KMS-11 (cell line): ENCODE measurements around the gene KRT38.

Experiments
- H2AFZ ChIP-seq: fragments of 200-600 bp; sonication (generic); 2 replicates; pipeline ENCODE4 v1.6.1; 2016; ENCODE audit warnings: antibody characterized with exemption, mixed run types, low read depth
- H3K27ac ChIP-seq: fragments of 200-600 bp; sonication (generic); 2 replicates; pipeline ENCODE4 v1.6.1; 2016; ENCODE audit warnings: mild to moderate bottlenecking, mixed run types
- H3K27me3 ChIP-seq: fragments of 200-600 bp; sonication (generic); 2 replicates; pipeline ENCODE4 v1.6.1; 2017; ENCODE audit warnings: mild to moderate bottlenecking, low read depth, mixed run types, moderate library complexity; ENCODE audit not compliant: insufficient read depth
- H3K36me3 ChIP-seq: fragments of 200-600 bp; sonication (generic); 2 replicates; pipeline ENCODE4 v1.6.1; 2017; ENCODE audit warnings: mild to moderate bottlenecking, mixed run types; ENCODE audit not compliant: insufficient read depth
- H3K4me1 ChIP-seq: fragments of 200-600 bp; sonication (generic); 2 replicates; pipeline ENCODE4 v1.6.1; 2016; ENCODE audit warnings: mild to moderate bottlenecking, low read depth, mixed run types; ENCODE audit not compliant: poor library complexity, severe bottlenecking
- H3K4me2 ChIP-seq: fragments of 200-600 bp; sonication (generic); 2 replicates; pipeline ENCODE4 v1.7.0; 2016; ENCODE audit warnings: mild to moderate bottlenecking, mixed run types
- H3K4me3 ChIP-seq: fragments of 200-600 bp; sonication (generic); IDR thresholded peaks from 2 replicates; pipeline ENCODE4 v1.6.1; 2017; ENCODE audit warnings: low read depth, low read length, mixed read lengths; ENCODE audit not compliant: insufficient read depth
- H3K79me2 ChIP-seq: fragments of 200-600 bp; sonication (generic); 2 replicates; pipeline ENCODE4 v1.6.1; 2016; ENCODE audit warnings: low read depth, mixed run types; ENCODE audit not compliant: insufficient read depth
- H3K9ac ChIP-seq: fragments of 200-600 bp; sonication (generic); 2 replicates; pipeline ENCODE4 v1.6.1; 2016; ENCODE audit warnings: mild to moderate bottlenecking, mixed run types
- H4K20me1 ChIP-seq: fragments of 200-600 bp; sonication (generic); 2 replicates; pipeline ENCODE4 v1.6.1; 2016; ENCODE audit warnings: mild to moderate bottlenecking, mixed run types; ENCODE audit not compliant: insufficient read depth
- TF ChIP-seq, protein P1 (sequence below): fragments of 200-600 bp; sonication (generic); conservative IDR thresholded peaks from 2 replicates; pipeline ENCODE4 v1.6.1; 2017; ENCODE audit warnings: low read depth, mild to moderate bottlenecking, antibody characterized with exemption, low read length, moderate library complexity, mixed read lengths

KRT38 gene

DNA sequence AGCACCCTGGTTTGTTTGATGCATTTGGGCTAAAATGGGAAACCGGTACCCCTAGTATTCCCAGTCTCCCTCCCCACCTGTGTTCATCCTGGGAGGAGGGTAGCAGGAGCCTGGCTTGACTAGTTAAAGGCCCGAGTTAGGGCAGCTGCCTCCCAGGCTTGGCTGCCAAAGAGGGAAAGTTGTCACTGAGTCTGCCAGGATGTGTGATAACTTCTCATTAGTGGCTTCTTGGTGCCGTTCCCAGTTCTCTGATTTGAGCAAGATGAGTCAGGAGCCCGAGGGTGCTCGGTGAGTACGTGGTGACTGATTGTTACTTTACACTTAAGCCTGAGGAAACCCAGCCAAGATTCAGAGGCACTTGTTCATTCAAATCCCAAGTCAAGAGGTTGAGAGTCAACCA lies 23.9 kb upstream of the KRT38 start:
- Histone ChIP-seq H3K27ac (no peak overlapping the region), H2AFZ (no peak overlapping the region), H3K36me3 (no peaks in the 10 kb centered on the region), H3K27me3 (no peaks in the 10 kb centered on the region), H3K4me3 (no peak overlapping the region), H4K20me1 (no peaks in the 10 kb centered on the region), H3K9ac (no peak overlapping the region), H3K4me1 (no peaks in the 10 kb centered on the region), H3K79me2 (no peaks in the 10 kb centered on the region), H3K4me2 (no peak overlapping the region)
- TF ChIP-seq, protein P1, sequence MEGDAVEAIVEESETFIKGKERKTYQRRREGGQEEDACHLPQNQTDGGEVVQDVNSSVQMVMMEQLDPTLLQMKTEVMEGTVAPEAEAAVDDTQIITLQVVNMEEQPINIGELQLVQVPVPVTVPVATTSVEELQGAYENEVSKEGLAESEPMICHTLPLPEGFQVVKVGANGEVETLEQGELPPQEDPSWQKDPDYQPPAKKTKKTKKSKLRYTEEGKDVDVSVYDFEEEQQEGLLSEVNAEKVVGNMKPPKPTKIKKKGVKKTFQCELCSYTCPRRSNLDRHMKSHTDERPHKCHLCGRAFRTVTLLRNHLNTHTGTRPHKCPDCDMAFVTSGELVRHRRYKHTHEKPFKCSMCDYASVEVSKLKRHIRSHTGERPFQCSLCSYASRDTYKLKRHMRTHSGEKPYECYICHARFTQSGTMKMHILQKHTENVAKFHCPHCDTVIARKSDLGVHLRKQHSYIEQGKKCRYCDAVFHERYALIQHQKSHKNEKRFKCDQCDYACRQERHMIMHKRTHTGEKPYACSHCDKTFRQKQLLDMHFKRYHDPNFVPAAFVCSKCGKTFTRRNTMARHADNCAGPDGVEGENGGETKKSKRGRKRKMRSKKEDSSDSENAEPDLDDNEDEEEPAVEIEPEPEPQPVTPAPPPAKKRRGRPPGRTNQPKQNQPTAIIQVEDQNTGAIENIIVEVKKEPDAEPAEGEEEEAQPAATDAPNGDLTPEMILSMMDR, result no peak

DNA sequence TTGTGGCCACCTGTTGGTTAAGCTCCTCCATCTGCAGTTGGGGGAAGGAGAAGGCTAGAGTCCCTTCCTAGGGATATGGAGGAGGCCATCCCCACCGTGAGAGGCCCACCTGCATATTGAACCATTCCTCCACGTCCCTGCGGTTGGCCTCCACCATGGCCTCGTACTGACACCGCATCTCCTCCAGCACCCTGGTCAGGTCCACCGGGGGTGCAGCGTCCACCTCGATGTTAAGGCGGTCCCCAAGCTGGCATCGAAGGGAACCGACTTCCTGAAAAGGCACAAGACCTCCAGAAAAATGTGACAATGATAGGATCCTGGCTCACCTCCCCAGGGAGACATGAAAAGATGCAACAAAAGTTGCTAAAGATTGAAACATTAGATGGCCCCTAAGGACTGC lies 23.4 kb upstream of the KRT38 start:
- Histone ChIP-seq H3K9ac (no peak overlapping the region), H3K36me3 (no peaks in the 10 kb centered on the region), H3K27ac (no peak overlapping the region), H2AFZ (no peak overlapping the region), H4K20me1 (no peaks in the 10 kb centered on the region), H3K27me3 (no peaks in the 10 kb centered on the region), H3K4me2 (no peak overlapping the region), H3K79me2 (no peaks in the 10 kb centered on the region), H3K4me1 (no peaks in the 10 kb centered on the region), H3K4me3 (no peak overlapping the region)
- TF ChIP-seq, protein P1, result no peak

DNA sequence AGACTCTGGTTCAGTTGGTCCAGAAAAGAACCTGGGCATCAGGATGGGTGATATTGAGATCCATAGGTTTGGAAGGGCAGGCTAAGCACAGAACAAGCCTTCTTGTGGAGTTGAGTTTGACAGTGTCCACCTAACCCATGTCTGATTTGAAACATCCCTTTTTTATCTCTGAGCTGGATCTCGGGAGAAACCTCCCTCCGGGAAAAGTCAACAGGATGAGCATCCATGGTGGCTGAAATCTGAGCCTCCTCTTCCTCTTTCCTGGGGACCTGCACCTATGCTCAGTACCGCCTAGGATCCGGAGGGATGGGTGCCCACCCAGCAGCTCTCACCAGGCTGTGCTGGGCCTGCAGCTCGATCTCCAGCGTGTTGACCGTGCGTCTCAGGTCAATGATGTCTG lies 23.0 kb upstream of the KRT38 start:
- Histone ChIP-seq H3K4me2 (no peak overlapping the region), H3K9ac (no peak overlapping the region), H3K4me3 (no peak overlapping the region), H3K27me3 (no peaks in the 10 kb centered on the region), H3K27ac (no peak overlapping the region), H3K4me1 (no peaks in the 10 kb centered on the region), H3K36me3 (no peaks in the 10 kb centered on the region), H2AFZ (no peak overlapping the region), H3K79me2 (no peaks in the 10 kb centered on the region), H4K20me1 (no peaks in the 10 kb centered on the region)
- TF ChIP-seq, protein P1, result no peak

DNA sequence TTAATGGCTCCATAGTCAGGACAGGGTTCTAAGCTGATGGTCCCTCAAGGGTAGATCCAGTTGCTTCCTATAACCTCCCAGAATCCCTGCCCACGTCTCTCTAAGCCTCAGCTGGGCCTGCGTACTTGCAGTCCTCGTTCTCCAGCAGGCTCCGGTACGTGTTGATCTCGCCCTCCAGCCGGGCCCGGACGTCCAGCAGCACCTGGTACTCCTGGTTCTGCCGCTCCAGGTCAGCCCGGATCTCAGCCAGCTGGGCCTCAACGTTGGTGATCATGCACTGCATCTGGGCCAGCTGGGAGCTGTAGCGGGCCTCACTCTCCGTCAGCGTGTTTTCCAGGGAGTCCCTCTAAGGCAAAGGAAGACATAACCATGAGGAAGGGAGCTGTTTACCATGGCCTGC lies 21.9 kb upstream of the KRT38 start:
- Histone ChIP-seq H3K27ac (no peak overlapping the region), H3K4me3 (no peak overlapping the region), H3K4me1 (no peaks in the 10 kb centered on the region), H4K20me1 (no peaks in the 10 kb centered on the region), H3K36me3 (no peaks in the 10 kb centered on the region), H3K27me3 (no peaks in the 10 kb centered on the region), H3K79me2 (no peaks in the 10 kb centered on the region), H3K4me2 (no peak overlapping the region), H2AFZ (no peak overlapping the region), H3K9ac (no peak overlapping the region)
- TF ChIP-seq, protein P1, result no peak

DNA sequence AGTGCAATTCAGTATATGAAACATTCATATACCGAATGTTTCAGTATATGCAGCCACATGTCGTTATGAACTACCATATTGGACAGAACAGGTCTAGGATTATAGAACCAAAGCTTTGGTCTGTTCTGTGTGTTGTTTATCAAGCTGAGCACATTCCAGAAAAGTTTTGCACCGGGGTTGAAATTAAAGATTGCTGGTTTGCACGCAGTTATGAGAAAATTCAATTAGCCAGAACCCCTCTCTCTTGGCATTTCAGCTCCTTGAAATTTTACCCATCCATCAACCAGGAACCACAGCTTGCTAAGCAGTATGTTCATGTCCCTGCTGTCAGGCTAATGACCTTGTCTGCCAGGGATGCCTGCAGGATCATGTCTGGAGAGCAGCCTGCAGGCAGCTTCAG lies 16.9 kb upstream of the KRT38 start:
- Histone ChIP-seq H3K4me3 (no peak overlapping the region), H3K9ac (no peak overlapping the region)
- TF ChIP-seq, protein P1, result no peak

More for the DNA sequence above, 16.9 kb upstream of the KRT38 start:
- no peaks in the 10 kb centered on the region for H4K20me1 ChIP-seq
- no peaks in the 10 kb centered on the region for H3K27me3 ChIP-seq
- H3K79me2 ChIP-seq, result no peaks in the 10 kb centered on the region
- no peak overlapping the region for H2AFZ ChIP-seq
- no peaks in the 10 kb centered on the region for H3K36me3 ChIP-seq
- no peaks in the 10 kb centered on the region for H3K4me1 ChIP-seq
- no peak overlapping the region for H3K27ac ChIP-seq
- H3K4me2 ChIP-seq, result no peak overlapping the region
